IMR-90 (cell line): ENCODE data around the gene ABHD2. TPM values are rescaled to one million over a fixed set of nuclear protein-coding genes. Genes with fewer than 3 reads are reported as not detected.

ENCODE experiments used
- ATAC-seq: fragments of 200-7000 bp; cut with Tn5 transposase; 2 replicates; pipeline ENCODE4 v1.9.1; 2020; ENCODE audit warnings: low read depth, mild to moderate bottlenecking, moderate library complexity
- BruUV-seq: library from RNA; stranded (reverse); fragments of 400-500 nt; replicated peaks from 2 replicates; lab custom pipeline; 2021; lab: Mats Ljungman, UMichigan
- CTCF ChIA-PET: fragments of 300-600 bp; formaldehyde crosslinking; extraction: SDS; loops from one replicate; lab custom pipeline; 2021; ENCODE audit warnings: antibody characterized with exemption; lab: Yijun Ruan, JAX
- POLR2A ChIA-PET: fragments of 300-600 bp; sonication (Branson Sonifier 250); formaldehyde crosslinking; loops from one replicate; lab custom pipeline; 2022; ENCODE audit warnings: antibody characterized with exemption; ENCODE audit not compliant: unreplicated experiment; lab: Charles Lee
- DNase-seq: peaks from one replicate; pipeline ENCODE4 v3.0.0; 2013
- H2AFZ ChIP-seq: replicated peaks from 2 replicates; pipeline ENCODE3; 2013; ENCODE audit warnings: low read length, mild to moderate bottlenecking; ENCODE audit not compliant: poor library complexity
- H2AK5ac ChIP-seq: 2 replicates; pipeline ENCODE4 v1.6.1; 2013; ENCODE audit warnings: low read depth, low read length, inconsistent platforms
- H2AK9ac ChIP-seq: replicated peaks from 2 replicates; pipeline ENCODE3; 2013; ENCODE audit warnings: mild to moderate bottlenecking, low read depth, low read length, moderate library complexity; ENCODE audit not compliant: poor library complexity
- H2BK120ac ChIP-seq: 2 replicates; pipeline ENCODE4 v1.6.1; 2013; ENCODE audit warnings: low read depth, low read length, inconsistent platforms
- H2BK15ac ChIP-seq: 3 replicates; pipeline ENCODE4 v1.6.1; 2013; ENCODE audit warnings: low read depth, low read length, inconsistent platforms
- H2BK20ac ChIP-seq: 2 replicates; pipeline ENCODE4 v1.6.1; 2013; ENCODE audit warnings: low read depth, mild to moderate bottlenecking, inconsistent platforms, low read length, moderate library complexity
- H2BK5ac ChIP-seq: 2 replicates; pipeline ENCODE4 v1.6.1; 2013; ENCODE audit warnings: mild to moderate bottlenecking, low read depth, low read length, inconsistent platforms; ENCODE audit not compliant: poor library complexity, severe bottlenecking
- H3K14ac ChIP-seq: replicated peaks from 2 replicates; pipeline ENCODE4 v1.6.1; 2013; ENCODE audit warnings: low read depth, low read length, inconsistent platforms
- H3K18ac ChIP-seq: 2 replicates; pipeline ENCODE4 v1.6.1; 2013; ENCODE audit warnings: low read depth, low read length, control low read depth
- H3K23ac ChIP-seq: 2 replicates; pipeline ENCODE4 v1.6.1; 2013; ENCODE audit warnings: low read depth, low read length, inconsistent platforms
- H3K27ac ChIP-seq: 2 replicates; pipeline ENCODE4 v1.5.1; 2013; ENCODE audit warnings: mild to moderate bottlenecking, control low read depth, low read length; ENCODE audit not compliant: insufficient read depth
- H3K27me3 ChIP-seq: 2 replicates; pipeline ENCODE4 v1.6.1; 2013; ENCODE audit warnings: low read length; ENCODE audit not compliant: control insufficient read depth, insufficient read depth
- H3K36me3 ChIP-seq: 2 replicates; pipeline ENCODE4 v1.6.1; 2013; ENCODE audit warnings: low read length, mixed read lengths; ENCODE audit not compliant: control insufficient read depth, insufficient read depth
- H3K4ac ChIP-seq: 2 replicates; pipeline ENCODE4 v1.6.1; 2013; ENCODE audit warnings: low read depth, low read length, inconsistent platforms
- H3K4me1 ChIP-seq: 2 replicates; pipeline ENCODE4 v1.6.1; 2013; ENCODE audit warnings: low read length, mixed read lengths; ENCODE audit not compliant: control insufficient read depth, insufficient read depth
- H3K4me2 ChIP-seq: 2 replicates; pipeline ENCODE4 v1.6.1; 2013; ENCODE audit warnings: low read depth, mild to moderate bottlenecking, control low read depth, low read length, moderate library complexity
- H3K4me3 ChIP-seq: 2 replicates; pipeline ENCODE4 v1.5.1; 2013; ENCODE audit warnings: low read depth, mild to moderate bottlenecking, control low read depth, low read length, moderate library complexity; ENCODE audit not compliant: insufficient read depth
- H3K56ac ChIP-seq: 2 replicates; pipeline ENCODE4 v1.6.1; 2013; ENCODE audit warnings: low read length, inconsistent platforms; ENCODE audit not compliant: insufficient read depth; ENCODE audit errors: extremely low read depth
- H3K79me1 ChIP-seq, 2 experiments: 2 replicates each; pipeline ENCODE4 v1.6.1; 2013; ENCODE audit warnings: low read length in 2 of 2, inconsistent platforms in 1 of 2, low read depth in 1 of 2
- H3K9ac ChIP-seq: 2 replicates; pipeline ENCODE4 v1.6.1; 2013; ENCODE audit warnings: low read depth, low read length, control low read depth
- H3K9me1 ChIP-seq: 2 replicates; pipeline ENCODE4 v1.6.1; 2013; ENCODE audit warnings: low read length, inconsistent platforms; ENCODE audit not compliant: insufficient read depth
- H3K9me3 ChIP-seq: 2 replicates; pipeline ENCODE4 v1.6.1; 2013; ENCODE audit warnings: low read length; ENCODE audit not compliant: control insufficient read depth, insufficient read depth
- H4K20me1 ChIP-seq: 2 replicates; pipeline ENCODE4 v1.6.1; 2013; ENCODE audit warnings: low read length, inconsistent platforms; ENCODE audit not compliant: insufficient read depth
- H4K5ac ChIP-seq: 2 replicates; pipeline ENCODE4 v1.6.1; 2013; ENCODE audit warnings: mild to moderate bottlenecking, low read depth, low read length, control low read depth
- H4K8ac ChIP-seq, 2 experiments: 2 replicates each; pipeline ENCODE4 v1.6.1; 2013; ENCODE audit warnings: low read depth in 2 of 2, low read length in 2 of 2, control low read depth in 1 of 2, inconsistent platforms in 1 of 2
- H4K91ac ChIP-seq: 2 replicates; pipeline ENCODE4 v1.6.1; 2013; ENCODE audit warnings: low read depth, low read length, inconsistent platforms; ENCODE audit not compliant: insufficient read depth
- CTCF ChIP-seq: conservative IDR thresholded peaks from 2 replicates; pipeline ENCODE4 v1.5.1; 2012; ENCODE audit warnings: mild to moderate bottlenecking, low read depth, low read length, improper control_type of control experiment
- FOS ChIP-seq: fragments of 150-350 bp; IDR thresholded peaks from 2 replicates; pipeline ENCODE4 v1.6.1; 2016; ENCODE audit warnings: low read depth, low read length
- MXI1 ChIP-seq: IDR thresholded peaks from 2 replicates; pipeline ENCODE4 v1.6.1; 2012; ENCODE audit warnings: low read depth, mild to moderate bottlenecking, low read length, moderate library complexity, borderline replicate concordance
- NFE2L2 ChIP-seq: fragments of 150-350 bp; IDR thresholded peaks from 2 replicates; pipeline ENCODE4 v1.6.1; 2016; ENCODE audit warnings: low read depth, mild to moderate bottlenecking, low read length
- SMC3 ChIP-seq: fragments of 150-350 bp; IDR thresholded peaks from 2 replicates; pipeline ENCODE4 v1.6.1; 2016; ENCODE audit warnings: low read depth, mild to moderate bottlenecking, antibody characterized with exemption, low read length, moderate library complexity
- USF2 ChIP-seq: fragments of 150-350 bp; IDR thresholded peaks from 2 replicates; pipeline ENCODE4 v1.6.1; 2017; ENCODE audit warnings: mild to moderate bottlenecking, antibody characterized with exemption, low read length, low read depth
- WGBS, 2 experiments: methylation state at CpG; one replicate each; pipeline versions ENCODE4 v1.1.5 to v1.1.7; 2013; ENCODE audit warnings: missing lambda C conversion rate in 2 of 2; ENCODE audit not compliant: insufficient read length in 1 of 2; ENCODE audit errors: extremely low coverage in 2 of 2; 5-methylcytosine and 5-hydroxymethylcytosine counted together
- dilution Hi-C: fragments of 300-500 bp; cut with HindIII; formaldehyde crosslinking; loops from one replicate; pipeline ENCODE4 v1.14.3; 2018; ENCODE audit warnings: low sequenced_read_pairs; ENCODE audit not compliant: unreplicated experiment
- in situ Hi-C: fragments of 300-500 bp; cut with MboI; formaldehyde crosslinking; loops from 3 replicates; pipeline ENCODE4 v1.14.3; 2019; ENCODE audit warnings: low sequenced_read_pairs, inconsistent platforms, mixed read lengths
- intact Hi-C: fragments of 100-400 bp; cut with micrococcal nuclease; formaldehyde crosslinking; loops from 2 replicates; pipeline ENCODE4 v1.10.0; 2022
- polyA plus RNA-seq, 3 experiments: library from polyadenylated mRNA; depleted of rRNA; stranded (reverse); fragments of >200 nt; gene quantifications; 2 replicates each; pipeline ENCODE4 v1.2.3, GENCODE V29; 2012; ENCODE audit warnings: low replicate concordance in 1 of 3
- total RNA-seq: library from RNA; depleted of rRNA; stranded (reverse); fragments of >200 nt; gene quantifications from 2 replicates; pipeline ENCODE4 v1.2.3, GENCODE V29; 2012

The ABHD2 gene
- total and polyA plus RNA-seq, 2 of the 4 experiments (the other 2 are of a cell fraction): 31.2 to 62.9 TPM

- no peak overlapping the region for H3K4ac ChIP-seq
- peaks cover 48 to 71% of the 10 kb centered on the region in 2 experiments for H3K79me1 ChIP-seq
- CTCF ChIA-PET: interaction anchor here (0.7 to 1.6 kb wide), 3 partner anchors 11 to 58 kb away, joined by 3 to 6 read pairs (median 5); no protein-coding TSS in a partner anchor
- H2BK15ac ChIP-seq: no peak overlapping the region
- no peak overlapping the region for H3K27ac ChIP-seq
- H3K23ac ChIP-seq: no peak overlapping the region
- POLR2A ChIA-PET: no interaction called here
- no peak overlapping the region for H3K18ac ChIP-seq
- H3K9me1 ChIP-seq: peaks cover 25% of the 10 kb centered on the region
- no peak overlapping the region for H2AK5ac ChIP-seq
- no TSS peak for BruUV-seq
- no peak overlapping the region for H3K9ac ChIP-seq
- H3K9me3 ChIP-seq: no peaks in the 10 kb centered on the region
- TF ChIP-seq MXI1: no peak
- TF ChIP-seq CTCF: no peak
- TF ChIP-seq FOS: no peak
- no peak for TF ChIP-seq USF2
- no peak for TF ChIP-seq SMC3
- peak; percentile 29; the same call in 1 of the 2 replicates for TF ChIP-seq NFE2L2
- no peak overlapping the region for H3K4me2 ChIP-seq
- H3K56ac ChIP-seq: no peak overlapping the region
- no peak overlapping the region for H2BK20ac ChIP-seq
- no peak overlapping the region for H4K8ac ChIP-seq
- ATAC-seq: no peak
- no peaks in the 10 kb centered on the region for H4K20me1 ChIP-seq
- H2AFZ ChIP-seq: no peak overlapping the region
- DNase-seq: no peak
- no peak overlapping the region for H4K5ac ChIP-seq
- H2BK120ac ChIP-seq: no peak overlapping the region
- peaks cover 14% of the 10 kb centered on the region for H3K36me3 ChIP-seq
- peaks cover 16% of the 10 kb centered on the region for H3K4me1 ChIP-seq
- no CpG with 5 or more reads among the region's 5 CpGs for WGBS, 2 experiments
- H3K4me3 ChIP-seq: no peak overlapping the region
- intact Hi-C loops: no loop called here
- no peak overlapping the region for H2AK9ac ChIP-seq
- H3K27me3 ChIP-seq: no peaks in the 10 kb centered on the region
- dilution Hi-C loops: no loop called here
- no peak overlapping the region for H4K91ac ChIP-seq
- in situ Hi-C loops: no loop called here
- no peak overlapping the region for H3K14ac ChIP-seq
- no peak overlapping the region for H2BK5ac ChIP-seq
Observed at GRCh38 chr15:89115547-89115946, 27.3 kb downstream of the ABHD2 start.
